Prostate gland (tissue), 2 donors: ENCODE measurements around the gene VPS13D. TPM values are rescaled to one million over a fixed set of nuclear protein-coding genes. Genes with fewer than 3 reads are reported as not detected.
"Not testable (repeated sequence)": the region's sequence is repeated elsewhere in the genome, so short reads cannot be mapped to it uniquely, and the experiment has no call there.

Experiments
- DNase-seq: peaks from one replicate; pipeline ENCODE4 v3.0.0-alpha.2; 2019; ENCODE audit warnings: low spot score
- H3K27ac ChIP-seq, 2 donors: fragments of 200-600 bp; sonication (generic); 2 replicates each; pipeline ENCODE4 v1.5.1; 2017 to 2019
- H3K27me3 ChIP-seq: fragments of 200-600 bp; sonication (generic); replicated peaks from 2 replicates; pipeline ENCODE4 v1.5.1; 2019; ENCODE audit not compliant: insufficient read depth
- H3K36me3 ChIP-seq, 2 donors: fragments of 200-600 bp; sonication (generic); 1 replicate in 1 of 2; 2 replicates in 1 of 2; pipeline versions ENCODE4 v1.5.1 to v1.8.1; 2017 to 2019
- H3K4me1 ChIP-seq: fragments of 200-600 bp; sonication (generic); replicated peaks from 2 replicates; pipeline ENCODE4 v1.5.1; 2019
- H3K4me3 ChIP-seq, 2 donors: fragments of 200-600 bp; sonication (generic); 2 replicates each; pipeline ENCODE4 v1.5.1; 2017 to 2019
- H3K9me3 ChIP-seq: fragments of 200-600 bp; sonication (generic); 2 replicates; pipeline ENCODE4 v1.5.1; 2017
- POLR2A ChIP-seq: fragments of 450-650 bp; IDR thresholded peaks from one replicate; pipeline ENCODE4 v1.6.1; 2016; ENCODE audit warnings: antibody characterized with exemption, mild to moderate bottlenecking
- POLR2AphosphoS5 ChIP-seq: sonication (generic); formaldehyde crosslinking; IDR thresholded peaks from one replicate; pipeline ENCODE4 v1.6.1; 2017; ENCODE audit warnings: antibody characterized with exemption
- WGBS: methylation state at CpG from one replicate; pipeline ENCODE4 v1.1.5; 2018; 5-methylcytosine and 5-hydroxymethylcytosine counted together
- intact Hi-C: fragments of 100-400 bp; cut with DNase I; formaldehyde crosslinking; loops from one replicate; pipeline ENCODE4 v1.14.2; 2022
- total RNA-seq, 2 donors: library from RNA; depleted of rRNA; stranded (reverse); fragments of >200 nt; gene quantifications; one replicate each; pipeline ENCODE4 v1.1.0, GENCODE V29; 2016
- TF ChIP-seq, protein P1 (sequence below), 4 experiments: fragments of 200-600 bp in 2 of 4; fragments of 450-650 bp in 2 of 4; sonication (generic) in 2 of 4; IDR thresholded peaks; 1 replicate in 3 of 4; 2 replicates in 1 of 4; pipeline ENCODE4 v1.5.1; 2016 to 2019; ENCODE audit warnings: antibody characterized with exemption in 4 of 4, mild to moderate bottlenecking in 2 of 4, moderate library complexity in 2 of 4

Gene VPS13D
- total RNA-seq, 2 donors from 2014 or later = 60.7 to 80.8 TPM

DNA sequence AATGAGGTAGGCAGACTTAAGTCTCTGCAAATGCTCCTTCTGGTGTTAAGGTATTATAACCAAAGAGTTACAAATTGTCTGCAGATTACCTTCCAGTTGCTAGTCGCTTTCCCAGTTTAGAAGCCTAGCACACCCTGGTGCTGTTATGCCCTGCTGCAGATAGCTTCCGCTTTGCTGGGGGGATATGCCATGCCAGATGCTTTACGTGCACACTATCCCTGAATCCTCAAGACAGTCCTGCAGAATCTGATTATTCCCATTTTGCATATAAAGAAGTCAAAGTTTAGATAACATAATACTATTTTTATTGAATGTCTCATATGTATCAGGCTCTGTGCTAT is 221.7 kb downstream of the VPS13D start:
- H3K36me3 ChIP-seq = no peaks in the 10 kb centered on the region
- peak overlapping the region; percentile 78 to 81 for H3K27ac ChIP-seq
- WGBS = 80% methylated on average over 3 of the region's 3 CpGs
- TF ChIP-seq, protein P1, sequence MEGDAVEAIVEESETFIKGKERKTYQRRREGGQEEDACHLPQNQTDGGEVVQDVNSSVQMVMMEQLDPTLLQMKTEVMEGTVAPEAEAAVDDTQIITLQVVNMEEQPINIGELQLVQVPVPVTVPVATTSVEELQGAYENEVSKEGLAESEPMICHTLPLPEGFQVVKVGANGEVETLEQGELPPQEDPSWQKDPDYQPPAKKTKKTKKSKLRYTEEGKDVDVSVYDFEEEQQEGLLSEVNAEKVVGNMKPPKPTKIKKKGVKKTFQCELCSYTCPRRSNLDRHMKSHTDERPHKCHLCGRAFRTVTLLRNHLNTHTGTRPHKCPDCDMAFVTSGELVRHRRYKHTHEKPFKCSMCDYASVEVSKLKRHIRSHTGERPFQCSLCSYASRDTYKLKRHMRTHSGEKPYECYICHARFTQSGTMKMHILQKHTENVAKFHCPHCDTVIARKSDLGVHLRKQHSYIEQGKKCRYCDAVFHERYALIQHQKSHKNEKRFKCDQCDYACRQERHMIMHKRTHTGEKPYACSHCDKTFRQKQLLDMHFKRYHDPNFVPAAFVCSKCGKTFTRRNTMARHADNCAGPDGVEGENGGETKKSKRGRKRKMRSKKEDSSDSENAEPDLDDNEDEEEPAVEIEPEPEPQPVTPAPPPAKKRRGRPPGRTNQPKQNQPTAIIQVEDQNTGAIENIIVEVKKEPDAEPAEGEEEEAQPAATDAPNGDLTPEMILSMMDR (IDR thresholded peaks at IDR 0.05) = no peak
- TF ChIP-seq POLR2A = no peak
- TF ChIP-seq POLR2AphosphoS5 = no peak
- peaks cover 53% of the 10 kb centered on the region for H3K4me1 ChIP-seq
- H3K4me3 ChIP-seq = no peak overlapping the region
- H3K9me3 ChIP-seq = no peaks in the 10 kb centered on the region
- H3K27me3 ChIP-seq = no peaks in the 10 kb centered on the region
- intact Hi-C loops = loop anchor here (2.0 to 5.0 kb wide), 2 partner anchors 146 to 167 kb away; partner anchors contain the start of gene DHRS3
- DNase-seq = no peak

DNA sequence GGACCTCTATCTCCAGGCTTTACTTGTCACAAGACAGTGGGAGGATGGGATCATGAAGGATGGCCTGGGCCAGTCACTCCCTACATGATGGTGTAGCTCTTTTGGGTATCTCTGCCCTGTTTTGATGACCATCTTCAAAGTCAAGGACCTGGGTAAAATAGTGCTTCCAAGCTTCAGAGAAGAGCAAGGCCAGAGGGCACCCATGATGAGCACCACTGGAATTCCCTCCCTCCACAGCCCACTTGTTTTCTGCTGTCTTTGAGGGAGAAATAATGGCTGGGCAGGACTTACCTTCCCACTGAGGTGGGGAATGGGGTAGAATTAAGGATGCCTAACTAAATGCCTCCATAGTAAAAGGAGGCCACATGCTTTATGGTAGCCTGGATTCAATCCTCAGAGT is 222.4 kb downstream of the VPS13D start:
- TF ChIP-seq POLR2A (no peak), POLR2AphosphoS5 (no peak)
- TF ChIP-seq, protein P1 (IDR thresholded peaks at IDR 0.05) = no peak
- no peaks in the 10 kb centered on the region for H3K36me3 ChIP-seq
- no peaks in the 10 kb centered on the region for H3K9me3 ChIP-seq
- intact Hi-C loops = loop anchor here (5.0 kb wide), 1 partner anchor 145 kb away; no protein-coding TSS in a partner anchor
- peaks cover 53% of the 10 kb centered on the region for H3K4me1 ChIP-seq
- H3K27ac ChIP-seq = peak overlapping the region; percentile 78 to 81
- no peak for DNase-seq
- H3K4me3 ChIP-seq = no peak overlapping the region
- no peaks in the 10 kb centered on the region for H3K27me3 ChIP-seq

DNA sequence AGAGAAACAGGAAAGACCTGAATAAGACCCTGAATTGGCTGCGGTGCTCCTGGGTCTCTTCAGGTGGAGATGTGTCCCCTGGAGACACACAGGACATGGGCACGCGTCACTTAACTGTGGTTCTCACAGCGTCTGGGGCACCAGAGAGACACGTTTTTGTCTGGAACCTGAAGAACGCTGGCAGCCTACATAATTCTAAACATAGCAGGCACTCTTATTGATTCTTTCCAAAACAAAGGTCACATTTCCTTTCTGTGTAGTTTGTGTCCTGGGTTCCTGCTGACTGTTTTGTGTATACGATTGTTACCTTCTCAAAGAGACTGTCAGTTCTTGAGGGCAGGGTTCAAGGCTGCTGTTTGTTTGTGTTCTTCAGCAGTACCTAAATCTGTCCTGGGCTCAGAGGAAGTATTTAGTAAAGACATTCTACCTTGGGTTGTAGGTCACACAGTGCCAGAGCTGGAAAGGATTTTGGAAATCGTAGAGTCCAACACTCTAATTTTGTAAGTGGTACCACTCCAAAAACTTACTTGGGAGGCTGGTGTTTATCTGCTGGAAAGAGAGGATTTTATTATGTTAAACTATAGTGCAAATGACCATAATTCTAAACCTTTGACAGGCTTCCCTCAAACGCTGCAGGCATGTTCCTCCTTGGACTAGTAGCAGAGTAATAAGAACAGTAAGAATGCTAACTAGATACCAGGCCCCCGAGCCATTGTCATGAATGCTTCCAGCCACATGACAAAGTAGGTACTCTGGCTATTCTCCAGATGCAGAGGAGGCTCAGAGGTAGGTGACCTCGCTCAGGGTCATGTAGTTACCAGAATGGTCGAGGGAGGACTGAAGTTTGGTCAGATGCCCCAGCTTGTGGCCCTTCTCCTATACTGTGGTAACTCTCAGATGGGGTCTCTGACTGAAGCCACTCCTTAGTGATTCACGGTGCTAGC is 223.8 kb downstream of the VPS13D start:
- H3K4me1 ChIP-seq = peaks cover 42% of the 10 kb centered on the region
- no peak overlapping the region for H3K4me3 ChIP-seq
- no peaks in the 10 kb centered on the region for H3K36me3 ChIP-seq
- H3K27ac ChIP-seq = peak overlapping the region; percentile 78 to 81
- TF ChIP-seq POLR2A (no peak), POLR2AphosphoS5 (no peak)
- TF ChIP-seq, protein P1 (IDR thresholded peaks at IDR 0.05) = no peak
- H3K9me3 ChIP-seq = no peaks in the 10 kb centered on the region
- intact Hi-C loops = loop anchor here (5.0 kb wide), 1 partner anchor 144 kb away; no protein-coding TSS in a partner anchor
- H3K27me3 ChIP-seq = no peaks in the 10 kb centered on the region
- 38% methylated on average over 13 of the region's 13 CpGs for WGBS
- DNase-seq = no peak

DNA sequence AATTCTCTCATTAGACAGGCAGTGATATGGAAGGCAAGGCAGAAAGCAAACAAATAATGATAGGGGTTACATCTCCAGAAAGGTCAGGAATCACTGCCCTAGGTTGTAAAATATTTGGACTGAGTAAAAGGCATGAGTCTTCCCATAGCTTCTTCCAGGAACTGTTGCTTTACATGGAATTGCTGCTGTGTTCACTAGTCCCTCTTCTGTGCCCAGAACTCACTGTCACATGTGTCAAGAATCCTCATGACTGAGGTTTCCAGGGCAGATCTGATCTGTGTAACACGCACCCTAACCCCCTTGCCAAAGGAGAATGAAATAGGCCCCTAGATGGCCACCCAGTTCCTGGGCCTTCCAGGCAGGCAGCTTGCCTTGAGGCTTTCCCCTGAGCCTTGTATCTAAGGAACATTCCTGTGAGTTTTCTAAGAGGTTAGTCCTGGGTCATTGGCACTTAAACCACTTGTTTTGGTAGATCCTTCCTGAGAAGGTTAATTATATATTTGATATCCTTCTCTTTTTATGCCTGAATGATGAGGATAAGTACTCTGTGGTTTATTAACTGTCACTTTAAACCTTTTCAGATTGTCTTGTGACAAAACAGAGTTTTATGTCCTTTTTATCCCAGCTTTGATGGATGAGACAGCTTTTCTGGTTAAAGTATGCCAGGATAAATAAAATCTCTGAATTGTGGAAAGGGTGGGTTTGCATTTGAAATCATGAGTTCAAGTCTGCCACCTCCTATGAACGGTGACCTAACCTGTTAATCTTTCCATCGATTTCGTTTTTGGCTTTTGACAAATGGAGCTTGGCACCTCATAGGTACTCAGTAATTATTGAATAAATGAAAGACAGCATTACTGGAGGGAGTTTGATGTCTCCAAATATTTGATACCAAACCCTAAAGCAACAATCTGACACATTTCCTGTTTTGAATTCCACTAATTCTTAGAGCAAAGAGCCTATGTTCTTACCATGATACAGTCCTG is 224.9 kb downstream of the VPS13D start:
- Histone ChIP-seq H3K27ac (peak overlapping the region; percentile 78 to 81), H3K36me3 (no peaks in the 10 kb centered on the region), H3K4me3 (no peak overlapping the region), H3K27me3 (no peaks in the 10 kb centered on the region), H3K9me3 (no peaks in the 10 kb centered on the region), H3K4me1 (peaks cover 39% of the 10 kb centered on the region)
- peak; percentile 77 for TF ChIP-seq POLR2AphosphoS5
- TF ChIP-seq, protein P1 (IDR thresholded peaks at IDR 0.05) = no peak
- 23% methylated on average over 4 of the region's 4 CpGs for WGBS
- intact Hi-C loops = loop anchor here (5.0 kb wide), 1 partner anchor 143 kb away; no protein-coding TSS in a partner anchor
- peak; percentile 62 for DNase-seq

DNA sequence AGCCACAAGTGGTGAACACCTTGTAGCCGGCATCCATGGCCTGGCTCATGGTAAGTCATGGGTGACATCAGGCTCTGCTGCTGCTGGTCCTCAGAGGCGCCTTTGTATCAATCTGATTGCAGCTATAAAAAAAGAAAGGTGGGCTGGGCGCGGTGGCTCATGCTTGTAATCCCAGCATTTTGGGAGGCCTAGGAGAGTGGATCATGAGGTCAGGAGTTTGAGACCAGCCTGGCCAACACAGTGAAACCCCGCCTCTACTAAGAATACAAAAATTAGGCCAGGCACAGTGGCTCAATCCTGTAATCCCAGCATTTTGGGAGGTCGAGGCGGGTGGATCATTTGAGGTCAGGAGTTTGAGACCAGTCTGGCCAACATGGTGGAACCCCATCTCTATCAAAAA is 226.3 kb downstream of the VPS13D start:
- Histone ChIP-seq H3K27ac (peak overlapping the region; percentile 78 to 81), H3K4me1 (peaks cover 36% of the 10 kb centered on the region)
- H3K4me3 ChIP-seq, H3K27me3 ChIP-seq, H3K9me3 ChIP-seq, DNase-seq, H3K36me3 ChIP-seq, intact Hi-C loops: not testable (repeated sequence)
- WGBS = 96% methylated on average over 7 of the region's 7 CpGs
